Adipocyte (in vitro differentiated cells): Measurements from ENCODE around the gene WDR11.

Experiments used
- DNase-seq: peaks from one replicate; pipeline ENCODE4 v3.0.0-alpha.2; 2015; ENCODE audit warnings: low read depth
- H3K27me3 ChIP-seq: replicated peaks from 2 replicates; pipeline ENCODE4 v1.7.0; 2013; ENCODE audit warnings: mild to moderate bottlenecking, low read length, moderate library complexity; ENCODE audit not compliant: control insufficient read depth, insufficient read depth
- H3K36me3 ChIP-seq: 2 replicates; pipeline ENCODE4 v1.7.0; 2013; ENCODE audit warnings: low read length, mild to moderate bottlenecking, moderate library complexity; ENCODE audit not compliant: control insufficient read depth, insufficient read depth, severe bottlenecking
- H3K4me1 ChIP-seq: 2 replicates; pipeline ENCODE4 v1.7.0; 2013; ENCODE audit warnings: mild to moderate bottlenecking, low read length, moderate library complexity; ENCODE audit not compliant: control insufficient read depth, insufficient read depth
- H3K4me3 ChIP-seq: 2 replicates; pipeline ENCODE4 v1.7.0; 2013; ENCODE audit warnings: mild to moderate bottlenecking, low read length, moderate library complexity
- H3K9ac ChIP-seq: 2 replicates; pipeline ENCODE4 v1.7.0; 2013; ENCODE audit warnings: mild to moderate bottlenecking, low read length, moderate library complexity
- H3K9me3 ChIP-seq: 2 replicates; pipeline ENCODE4 v1.7.0; 2013; ENCODE audit warnings: mild to moderate bottlenecking, low read length, moderate library complexity; ENCODE audit not compliant: control insufficient read depth

Gene WDR11

GRCh38 chr10:120945801-120946302 is 94.7 kb downstream of the WDR11 start:
- Histone ChIP-seq H3K36me3 (no peaks in the 10 kb centered on the region), H3K9ac (no peak overlapping the region), H3K27me3 (peaks cover 19% of the 10 kb centered on the region), H3K4me1 (peaks cover 8% of the 10 kb centered on the region), H3K4me3 (no peak overlapping the region), H3K9me3 (no peaks in the 10 kb centered on the region)
- no peak for DNase-seq

- Histone ChIP-seq H3K4me1 (peaks cover 8% of the 10 kb centered on the region), H3K9ac (no peak overlapping the region), H3K36me3 (no peaks in the 10 kb centered on the region), H3K9me3 (no peaks in the 10 kb centered on the region), H3K27me3 (peaks cover 24% of the 10 kb centered on the region), H3K4me3 (no peak overlapping the region)
- DNase-seq: no peak
Measured at GRCh38 chr10:120946497-120946896, 95.3 kb downstream of the WDR11 start.

GRCh38 chr10:120948889-120949608 is 97.9 kb downstream of the WDR11 start:
- DNase-seq: peak; percentile 91
- Histone ChIP-seq H3K4me3 (peak overlapping the region; percentile 75), H3K9ac (peak overlapping the region; percentile 21)

GRCh38 chr10:120949609-120950031 is 98.5 kb downstream of the WDR11 start:
- peak; percentile 17 for DNase-seq
- H3K27me3 ChIP-seq: peaks cover 28% of the 10 kb centered on the region

More at GRCh38 chr10:120948889-120949608, 97.9 kb downstream of the WDR11 start:
- peaks cover 10% of the 10 kb centered on the region for H3K9me3 ChIP-seq
- peaks cover 28% of the 10 kb centered on the region for H3K27me3 ChIP-seq
- peaks cover 8% of the 10 kb centered on the region for H3K4me1 ChIP-seq
- no peaks in the 10 kb centered on the region for H3K36me3 ChIP-seq

GRCh38 chr10:120950051-120950561 is 98.9 kb downstream of the WDR11 start:
- peak; percentile 56 for DNase-seq
- H3K27me3 ChIP-seq: peaks cover 28% of the 10 kb centered on the region
- no peaks in the 10 kb centered on the region for H3K36me3 ChIP-seq
- no peak overlapping the region for H3K9ac ChIP-seq
- peaks cover 8% of the 10 kb centered on the region for H3K4me1 ChIP-seq
- peaks cover 17% of the 10 kb centered on the region for H3K9me3 ChIP-seq
- H3K4me3 ChIP-seq: no peak overlapping the region

More at GRCh38 chr10:120949609-120950031, 98.5 kb downstream of the WDR11 start:
- no peak overlapping the region for H3K9ac ChIP-seq
- no peaks in the 10 kb centered on the region for H3K36me3 ChIP-seq
- H3K9me3 ChIP-seq: peaks cover 15% of the 10 kb centered on the region
- H3K4me1 ChIP-seq: peaks cover 8% of the 10 kb centered on the region
- H3K4me3 ChIP-seq: peak overlapping the region; percentile 75

- peaks cover 8% of the 10 kb centered on the region for H3K4me1 ChIP-seq
- no peaks in the 10 kb centered on the region for H3K36me3 ChIP-seq
- DNase-seq: no peak
- no peak overlapping the region for H3K9ac ChIP-seq
- H3K9me3 ChIP-seq: peaks cover 17% of the 10 kb centered on the region
- peaks cover 28% of the 10 kb centered on the region for H3K27me3 ChIP-seq
- no peak overlapping the region for H3K4me3 ChIP-seq
Measured at GRCh38 chr10:120951288-120951687, 100.1 kb downstream of the WDR11 start.

- H3K36me3 ChIP-seq: no peaks in the 10 kb centered on the region
- peaks cover 28% of the 10 kb centered on the region for H3K27me3 ChIP-seq
- no peak overlapping the region for H3K9ac ChIP-seq
- peaks cover 19% of the 10 kb centered on the region for H3K9me3 ChIP-seq
- H3K4me3 ChIP-seq: no peak overlapping the region
- H3K4me1 ChIP-seq: peaks cover 8% of the 10 kb centered on the region
- no peak for DNase-seq
Measured at GRCh38 chr10:120953897-120954296, 102.7 kb downstream of the WDR11 start.
